Lower lobe of right lung (tissue), 2 donors: ENCODE results near the gene PRDM15. TPM values are rescaled to one million over a fixed set of nuclear protein-coding genes. Genes with fewer than 3 reads are reported as not detected.

Experiments
- ATAC-seq, 2 donors: fragments of 200-7000 bp; cut with Tn5 transposase; one replicate each; pipeline ENCODE4 v1.9.1; 2020 to 2022; ENCODE audit warnings: mild to moderate bottlenecking in 2 of 2, moderate library complexity in 2 of 2
- DNase-seq: peaks from one replicate; pipeline ENCODE4 v3.0.0-alpha.2; 2020
- H3K27ac ChIP-seq: fragments of 200-600 bp; one replicate; pipeline ENCODE4 v1.8.0; 2022
- H3K27me3 ChIP-seq: fragments of 200-600 bp; one replicate; pipeline ENCODE4 v1.8.0; 2022; ENCODE audit warnings: low read depth
- H3K36me3 ChIP-seq: fragments of 200-600 bp; one replicate; pipeline ENCODE4 v1.8.0; 2022; ENCODE audit warnings: mild to moderate bottlenecking
- H3K4me1 ChIP-seq: fragments of 200-600 bp; one replicate; pipeline ENCODE4 v1.8.0; 2022
- H3K4me3 ChIP-seq: fragments of 200-600 bp; one replicate; pipeline ENCODE4 v1.8.0; 2022; ENCODE audit warnings: mild to moderate bottlenecking
- H3K9me3 ChIP-seq: fragments of 200-600 bp; one replicate; pipeline ENCODE4 v1.8.0; 2022
- CTCF ChIP-seq: fragments of 200-600 bp; IDR thresholded peaks from one replicate; pipeline ENCODE4 v1.8.0; 2022; ENCODE audit warnings: antibody characterized with exemption, mild to moderate bottlenecking
- intact Hi-C: fragments of 100-400 bp; cut with DNase I; formaldehyde crosslinking; loops from one replicate; pipeline ENCODE4 v1.11.0; 2022
- total RNA-seq: library from RNA; stranded (reverse); fragmentation: NEBNext Ultra II Directional; extraction: Animal tissue kit (Norgen Biotek cat#: 25700); gene quantifications from one replicate; pipeline ENCODE4 v1.2.1, GENCODE V29; 2021
- donor health status: DM: no; HTN: yes; CAD: no; lungs with severe emphysema.

PRDM15 gene
- total RNA-seq, 1 donor from 2014 or later = 6.6 TPM

DNA sequence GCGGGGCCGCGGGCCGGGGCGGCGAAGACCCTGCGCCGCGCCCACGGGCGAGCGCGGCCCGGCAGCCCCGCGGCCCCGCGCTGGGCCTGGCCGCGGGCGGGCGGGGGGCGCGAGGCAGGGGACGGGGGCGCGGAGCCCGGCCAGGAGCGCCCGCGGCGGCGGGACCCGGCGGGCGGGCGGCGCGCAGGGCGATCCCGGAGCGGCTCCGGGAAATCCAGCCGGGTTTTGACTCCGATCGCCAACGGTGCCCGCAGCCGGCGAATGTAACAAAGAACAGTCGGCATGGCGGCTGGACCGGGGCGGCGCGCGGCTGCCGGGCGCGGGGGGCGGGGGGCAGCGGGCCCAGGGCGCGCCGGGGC, 334 bp downstream of the PRDM15 start:
- TF ChIP-seq CTCF = no peak
- H3K9me3 ChIP-seq = no peaks in the 10 kb centered on the region
- intact Hi-C loops = no loop called here
- peaks cover 18% of the 10 kb centered on the region for H3K4me1 ChIP-seq
- DNase-seq = peak; percentile 89
- H3K27me3 ChIP-seq = no peaks in the 10 kb centered on the region
- H3K27ac ChIP-seq = peak overlapping the region; percentile 73
- ATAC-seq = peak; percentile 54 to 69
- H3K36me3 ChIP-seq = no peaks in the 10 kb centered on the region
- H3K4me3 ChIP-seq = peak overlapping the region; percentile 91

DNA sequence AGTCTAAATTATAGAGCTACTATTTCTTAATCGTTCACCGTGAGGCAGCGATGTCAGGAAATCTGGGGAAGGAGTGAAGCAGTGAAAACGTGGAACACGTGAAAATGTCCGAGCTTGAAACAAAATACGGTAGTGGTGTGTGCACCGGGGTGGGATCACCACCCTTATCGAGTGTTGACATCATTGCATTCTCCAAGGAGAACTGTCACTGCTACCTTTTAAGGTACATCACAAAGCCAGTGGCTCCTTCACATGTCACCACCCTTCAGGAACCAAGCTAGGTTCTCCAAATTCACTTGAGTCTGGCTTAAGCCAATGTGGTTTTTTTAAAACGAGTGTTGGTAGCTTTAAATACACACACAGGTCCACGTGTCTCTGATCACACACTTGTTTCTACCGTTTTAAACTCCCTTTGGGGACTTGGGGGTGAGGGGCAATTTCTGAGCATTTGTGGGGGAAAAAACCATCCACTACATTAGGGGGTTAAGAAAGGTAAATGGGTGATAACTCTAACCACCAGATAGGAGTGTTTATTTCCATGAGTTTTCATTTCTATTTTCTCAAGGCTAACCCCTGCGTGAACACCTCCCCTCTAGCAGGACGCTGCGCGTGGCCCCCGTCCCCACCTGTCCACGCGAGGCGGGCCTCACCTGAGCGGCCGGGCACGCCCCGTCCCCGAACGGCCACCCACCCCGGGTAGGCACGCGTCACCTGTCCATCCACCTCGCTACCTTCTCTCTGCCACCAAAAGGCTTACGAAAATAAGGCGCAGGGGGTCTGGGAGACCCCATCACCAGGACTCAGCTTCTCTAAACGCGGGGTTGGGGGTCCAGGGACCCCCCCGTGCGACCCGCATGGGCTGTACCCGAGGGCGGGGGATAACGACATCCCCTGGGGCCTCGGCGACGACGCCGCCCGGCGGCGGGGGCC, 978 bp downstream of the PRDM15 start:
- Histone ChIP-seq H3K4me3 (peak overlapping the region; percentile 91), H3K4me1 (peaks cover 18% of the 10 kb centered on the region), H3K27me3 (no peaks in the 10 kb centered on the region), H3K9me3 (no peaks in the 10 kb centered on the region), H3K36me3 (no peaks in the 10 kb centered on the region), H3K27ac (peak overlapping the region; percentile 73)
- DNase-seq (peak; percentile 63), ATAC-seq (peak; percentile 62 to 71)
- intact Hi-C loops = no loop called here
- no peak for TF ChIP-seq CTCF

- ATAC-seq (no peak), DNase-seq (no peak)
- Histone ChIP-seq H3K9me3 (no peaks in the 10 kb centered on the region), H3K4me3 (peak overlapping the region; percentile 91), H3K27ac (no peak overlapping the region), H3K36me3 (no peaks in the 10 kb centered on the region), H3K4me1 (peaks cover 18% of the 10 kb centered on the region), H3K27me3 (no peaks in the 10 kb centered on the region)
- no peak for TF ChIP-seq CTCF
- intact Hi-C loops = no loop called here
Measured at GRCh38 chr21:41876928-41877652, 2.1 kb downstream of the PRDM15 start.

GRCh38 chr21:41876396-41876795, 2.7 kb downstream of the PRDM15 start:
- Histone ChIP-seq H3K27me3 (no peaks in the 10 kb centered on the region), H3K9me3 (no peaks in the 10 kb centered on the region), H3K4me1 (peaks cover 18% of the 10 kb centered on the region), H3K27ac (no peak overlapping the region), H3K4me3 (no peak overlapping the region), H3K36me3 (no peaks in the 10 kb centered on the region)
- TF ChIP-seq CTCF = no peak
- no peak for ATAC-seq
- no peak for DNase-seq
- intact Hi-C loops = no loop called here

- ATAC-seq = no peak
- intact Hi-C loops = no loop called here
- no peak overlapping the region for H3K27ac ChIP-seq
Measured at GRCh38 chr21:41875086-41875485, 4.1 kb downstream of the PRDM15 start.

More at GRCh38 chr21:41875086-41875485, 4.1 kb downstream of the PRDM15 start:
- no peak for TF ChIP-seq CTCF
- DNase-seq = no peak
- Histone ChIP-seq H3K4me3 (no peak overlapping the region), H3K36me3 (no peaks in the 10 kb centered on the region), H3K4me1 (peaks cover 15% of the 10 kb centered on the region), H3K9me3 (no peaks in the 10 kb centered on the region), H3K27me3 (no peaks in the 10 kb centered on the region)
